Smooth muscle cell (in vitro differentiated cells): ENCODE results near the gene AP5B1. TPM values are rescaled to one million over a fixed set of nuclear protein-coding genes. Genes with fewer than 3 reads are reported as not detected.

ENCODE experiments used
- DNase-seq: peaks from one replicate; lab custom pipeline; 2025; ENCODE audit not compliant: unreplicated experiment; lab: John Stamatoyannopoulos, UW
- H2AFZ ChIP-seq: fragments of 200-600 bp; sonication (generic); 2 replicates; pipeline ENCODE4 v1.6.0; 2016; ENCODE audit warnings: antibody characterized with exemption, low read depth, mild to moderate bottlenecking
- H3F3A ChIP-seq: fragments of 200-600 bp; sonication (generic); 2 replicates; pipeline ENCODE4 v1.6.0; 2017; ENCODE audit warnings: antibody characterized with exemption, low read depth
- H3K27ac ChIP-seq: fragments of 200-600 bp; sonication (generic); 2 replicates; pipeline ENCODE4 v1.5.1; 2016; ENCODE audit warnings: low read depth, mild to moderate bottlenecking
- H3K27me3 ChIP-seq: fragments of 200-600 bp; sonication (generic); 2 replicates; pipeline ENCODE4 v1.6.1; 2016; ENCODE audit warnings: low read depth, mild to moderate bottlenecking
- H3K36me3 ChIP-seq: fragments of 200-600 bp; sonication (generic); 2 replicates; pipeline ENCODE4 v1.5.1; 2016; ENCODE audit warnings: low read depth
- H3K4me1 ChIP-seq: fragments of 200-600 bp; sonication (generic); 2 replicates; pipeline ENCODE4 v1.5.1; 2016; ENCODE audit warnings: low read depth
- H3K4me2 ChIP-seq: fragments of 200-600 bp; sonication (generic); 2 replicates; pipeline ENCODE4 v1.6.0; 2016; ENCODE audit warnings: mild to moderate bottlenecking
- H3K4me3 ChIP-seq: fragments of 200-600 bp; sonication (generic); 2 replicates; pipeline ENCODE4 v1.5.1; 2016; ENCODE audit warnings: mild to moderate bottlenecking
- H3K79me2 ChIP-seq: fragments of 200-600 bp; sonication (generic); 2 replicates; pipeline ENCODE4 v1.6.0; 2016; ENCODE audit warnings: low read depth, mild to moderate bottlenecking
- H3K9ac ChIP-seq: fragments of 200-600 bp; sonication (generic); 2 replicates; pipeline ENCODE4 v1.6.0; 2016; ENCODE audit warnings: low read depth
- H3K9me3 ChIP-seq: fragments of 200-600 bp; sonication (generic); replicated peaks from 2 replicates; pipeline ENCODE4 v1.5.1; 2016; ENCODE audit warnings: low read depth
- H4K20me1 ChIP-seq: fragments of 200-600 bp; sonication (generic); 2 replicates; pipeline ENCODE4 v1.6.0; 2016; ENCODE audit warnings: low read depth
- CTCF ChIP-seq: fragments of 200-600 bp; sonication (generic); IDR thresholded peaks from 2 replicates; pipeline ENCODE4 v1.5.1; 2017; ENCODE audit warnings: borderline replicate concordance, mild to moderate bottlenecking, antibody characterized with exemption; ENCODE audit not compliant: insufficient read depth, poor library complexity, severe bottlenecking
- WGBS: methylation state at CpG from one replicate; pipeline ENCODE4 v1.1.7; 2016; ENCODE audit warnings: low lambda C conversion rate; 5-methylcytosine and 5-hydroxymethylcytosine counted together
- polyA plus RNA-seq: library from polyadenylated mRNA; unstranded; fragments of >200 nt; fragmentation: Nextera tagmentation; extraction: Ambion mirVana; gene quantifications from 2 replicates; pipeline ENCODE4 v1.2.1, GENCODE V29; 2016
- total RNA-seq: library from RNA; depleted of rRNA; stranded (reverse); fragments of >200 nt; gene quantifications from 2 replicates; pipeline ENCODE4 v1.2.3, GENCODE V29; 2014

The AP5B1 gene
- total and polyA plus RNA-seq, 2 experiments from 2014 or later, result 6.2 to 7.7 TPM

- H3K9me3 ChIP-seq, result no peaks in the 10 kb centered on the region
- no peak for DNase-seq
- H3K4me2 ChIP-seq, result no peak overlapping the region
- H3K36me3 ChIP-seq, result no peaks in the 10 kb centered on the region
- no peak overlapping the region for H2AFZ ChIP-seq
- H3F3A ChIP-seq, result no peaks in the 10 kb centered on the region
- H3K4me1 ChIP-seq, result no peaks in the 10 kb centered on the region
- H3K4me3 ChIP-seq, result no peak overlapping the region
- H3K9ac ChIP-seq, result no peak overlapping the region
- TF ChIP-seq CTCF, result no peak
- H3K27me3 ChIP-seq, result peaks cover 7% of the 10 kb centered on the region
- no peak overlapping the region for H3K27ac ChIP-seq
- H3K79me2 ChIP-seq, result no peaks in the 10 kb centered on the region
- H4K20me1 ChIP-seq, result no peaks in the 10 kb centered on the region
- 79% methylated on average over 20 of the region's 21 CpGs for WGBS
These were observed 23.2 kb upstream of the AP5B1 start for GRCh38 chr11:65803797-65804492.

GRCh38 chr11:65802841-65803240 is 22.1 kb upstream of the AP5B1 start:
- no peak for DNase-seq
- no peaks in the 10 kb centered on the region for H4K20me1 ChIP-seq
- no peaks in the 10 kb centered on the region for H3K36me3 ChIP-seq
- no peak overlapping the region for H3K4me3 ChIP-seq
- 91% methylated on average over 9 of the region's 9 CpGs for WGBS
- no peak overlapping the region for H3K9ac ChIP-seq
- no peak overlapping the region for H3K27ac ChIP-seq
- H3K4me1 ChIP-seq, result no peaks in the 10 kb centered on the region
- no peak overlapping the region for H3K4me2 ChIP-seq
- TF ChIP-seq CTCF, result no peak
- H2AFZ ChIP-seq, result no peak overlapping the region
- H3K27me3 ChIP-seq, result peaks cover 7% of the 10 kb centered on the region
- no peaks in the 10 kb centered on the region for H3K79me2 ChIP-seq
- H3F3A ChIP-seq, result no peaks in the 10 kb centered on the region
- H3K9me3 ChIP-seq, result no peaks in the 10 kb centered on the region

GRCh38 chr11:65801153-65801987 is 20.6 kb upstream of the AP5B1 start:
- DNase-seq, result no peak
- 93% methylated on average over 18 of the region's 18 CpGs for WGBS
- TF ChIP-seq CTCF, result no peak
- Histone ChIP-seq H3F3A (no peaks in the 10 kb centered on the region), H3K9me3 (no peaks in the 10 kb centered on the region), H3K9ac (no peak overlapping the region), H3K79me2 (no peaks in the 10 kb centered on the region), H3K27me3 (peaks cover 7% of the 10 kb centered on the region), H2AFZ (no peak overlapping the region), H3K27ac (no peak overlapping the region), H4K20me1 (no peaks in the 10 kb centered on the region), H3K36me3 (no peaks in the 10 kb centered on the region), H3K4me2 (no peak overlapping the region), H3K4me3 (no peak overlapping the region), H3K4me1 (peaks cover 10% of the 10 kb centered on the region)

GRCh38 chr11:65798882-65799281 is 18.1 kb upstream of the AP5B1 start:
- Histone ChIP-seq H3K9me3 (no peaks in the 10 kb centered on the region), H3K79me2 (no peaks in the 10 kb centered on the region), H3K9ac (no peak overlapping the region), H3K4me1 (peaks cover 10% of the 10 kb centered on the region), H3K4me3 (no peak overlapping the region), H3K36me3 (no peaks in the 10 kb centered on the region), H3K27me3 (peaks cover 2% of the 10 kb centered on the region), H2AFZ (no peak overlapping the region), H3F3A (no peaks in the 10 kb centered on the region), H4K20me1 (no peaks in the 10 kb centered on the region), H3K4me2 (no peak overlapping the region), H3K27ac (no peak overlapping the region)
- no peak for TF ChIP-seq CTCF
- WGBS, result 90% methylated on average over 8 of the region's 8 CpGs
- no peak for DNase-seq
